Endothelial cell of umbilical vein (primary cell): ENCODE results near the gene CASP10. TPM values are rescaled to one million over a fixed set of nuclear protein-coding genes. Genes with fewer than 3 reads are reported as not detected.

ENCODE experiments used
- BruUV-seq: library from RNA; stranded (reverse); fragments of 400-500 nt; replicated peaks from 2 replicates; lab custom pipeline; 2021; lab: Mats Ljungman, UMichigan
- CTCF ChIA-PET: fragments of 300-600, 350-600 bp; sonication (Branson Sonifier 250); formaldehyde crosslinking; loops from one replicate; lab custom pipeline; 2021; ENCODE audit warnings: antibody characterized with exemption, inconsistent platforms; lab: Charles Lee
- POLR2A ChIA-PET: fragments of 300-600, 350-600 bp; sonication (Branson Sonifier 250); formaldehyde crosslinking; loops from one replicate; lab custom pipeline; 2021; ENCODE audit warnings: antibody characterized with exemption, inconsistent platforms; lab: Charles Lee
- DNase-seq: peaks from one replicate; pipeline ENCODE4 v3.0.0-alpha.2; 2011; ENCODE audit warnings: low read depth, low spot score
- FAIRE-seq: peaks from 2 replicates; lab custom pipeline; 2011; peaks lifted over from hg19 to GRCh38; lab: Jason Lieb, UNC
- H2AFZ ChIP-seq: 2 replicates; pipeline ENCODE4 v1.6.0; 2012; ENCODE audit warnings: low read depth, low read length, control low read depth, inconsistent platforms
- H3K27ac ChIP-seq: 2 replicates; pipeline ENCODE4 v1.5.1; 2011; ENCODE audit warnings: low read depth, mild to moderate bottlenecking, control low read depth, low read length, moderate library complexity; ENCODE audit not compliant: insufficient read depth
- H3K27me3 ChIP-seq, 2 experiments: 2 replicates each; pipeline versions ENCODE4 v1.6.0 to v1.6.1; 2011; ENCODE audit warnings: low read length in 2 of 2, mixed read lengths in 1 of 2; ENCODE audit not compliant: control insufficient read depth in 2 of 2, insufficient read depth in 2 of 2
- H3K36me3 ChIP-seq, 2 experiments: 2 replicates in 1 of 2; 3 replicates in 1 of 2; pipeline ENCODE4 v1.5.1; 2011; ENCODE audit warnings: low read length in 2 of 2, mild to moderate bottlenecking in 1 of 2, moderate library complexity in 1 of 2; ENCODE audit not compliant: control insufficient read depth in 2 of 2, insufficient read depth in 2 of 2; ENCODE audit errors: extremely low read depth in 1 of 2
- H3K4me1 ChIP-seq: 3 replicates; pipeline ENCODE4 v1.5.1; 2011; ENCODE audit warnings: mild to moderate bottlenecking, low read length; ENCODE audit not compliant: control insufficient read depth, insufficient read depth; ENCODE audit errors: extremely low read depth
- H3K4me2 ChIP-seq: 2 replicates; pipeline ENCODE4 v1.6.1; 2011; ENCODE audit warnings: low read length, control low read depth, mixed read lengths; ENCODE audit not compliant: insufficient read depth
- H3K4me3 ChIP-seq, 3 experiments: fragments of 200-600 bp in 1 of 3; sonication (generic), shearing (Covaris generic) in 1 of 3; replicated peaks in 1 of 3; 2 replicates each; pipeline ENCODE4 v1.5.1; 2011 to 2016; ENCODE audit warnings: control low read depth in 3 of 3, low read length in 3 of 3, mild to moderate bottlenecking in 2 of 3, inconsistent platforms in 1 of 3, low read depth in 1 of 3, moderate library complexity in 1 of 3; ENCODE audit not compliant: insufficient read depth in 1 of 3
- H3K79me2 ChIP-seq: 2 replicates; pipeline ENCODE4 v1.6.0; 2012; ENCODE audit warnings: low read length, inconsistent platforms; ENCODE audit not compliant: control insufficient read depth, insufficient read depth
- H3K9ac ChIP-seq: replicated peaks from 2 replicates; pipeline ENCODE3; 2011; ENCODE audit warnings: low read length, control low read depth; ENCODE audit not compliant: insufficient read depth; ENCODE audit errors: extremely low read depth
- H3K9me1 ChIP-seq: replicated peaks from 3 replicates; pipeline ENCODE4 v1.6.0; 2011; ENCODE audit warnings: mild to moderate bottlenecking, low read length; ENCODE audit not compliant: control insufficient read depth, insufficient read depth; ENCODE audit errors: extremely low read depth
- H3K9me3 ChIP-seq: replicated peaks from 2 replicates; pipeline ENCODE4 v1.5.1; 2012; ENCODE audit warnings: low read length, inconsistent platforms; ENCODE audit not compliant: control insufficient read depth, insufficient read depth
- H4K20me1 ChIP-seq: replicated peaks from 2 replicates; pipeline ENCODE3; 2011; ENCODE audit warnings: mild to moderate bottlenecking, low read length; ENCODE audit not compliant: control insufficient read depth, insufficient read depth; ENCODE audit errors: extremely low read depth
- EZH2 ChIP-seq: IDR thresholded peaks from 2 replicates; pipeline ENCODE4 v1.6.1; 2012; ENCODE audit warnings: borderline replicate concordance, low read depth, mild to moderate bottlenecking, moderate library complexity, low read length, inconsistent platforms; ENCODE audit not compliant: severe bottlenecking
- FOS ChIP-seq: IDR thresholded peaks from 2 replicates; pipeline ENCODE4 v1.6.1; 2011; ENCODE audit warnings: mild to moderate bottlenecking, low read length, moderate library complexity, borderline replicate concordance; ENCODE audit not compliant: insufficient read depth
- GATA2 ChIP-seq: IDR thresholded peaks from 2 replicates; pipeline ENCODE4 v1.7.0; 2011; ENCODE audit warnings: low read depth, mild to moderate bottlenecking, moderate library complexity, mixed read lengths, low read length; ENCODE audit not compliant: insufficient read length, insufficient read depth
- JUN ChIP-seq: IDR thresholded peaks from 2 replicates; pipeline ENCODE4 v1.6.1; 2011; ENCODE audit warnings: borderline replicate concordance, low read depth; ENCODE audit not compliant: insufficient read length, insufficient read depth
- MAX ChIP-seq: IDR thresholded peaks from 2 replicates; pipeline ENCODE4 v1.6.1; 2011; ENCODE audit not compliant: insufficient read depth, insufficient read length
- MYC ChIP-seq: IDR thresholded peaks from one replicate; pipeline ENCODE4 v1.6.1; 2011; ENCODE audit warnings: mild to moderate bottlenecking, low read depth, low read length
- POLR2A ChIP-seq: IDR thresholded peaks from 2 replicates; pipeline ENCODE4 v1.6.1; 2012; ENCODE audit warnings: low read depth, mild to moderate bottlenecking, control low read depth, low read length
- POLR2AphosphoS5 ChIP-seq: IDR thresholded peaks from 2 replicates; pipeline ENCODE4 v1.6.1; 2012; ENCODE audit warnings: low read depth, mild to moderate bottlenecking, control low read depth, low read length, moderate library complexity; ENCODE audit not compliant: insufficient read depth
- dilution Hi-C: fragments of 300-500 bp; cut with MboI; formaldehyde crosslinking; loops from one replicate; pipeline ENCODE4 v1.15.0; 2019; ENCODE audit warnings: low sequenced_read_pairs; ENCODE audit not compliant: extremely low pct_ligation_motif_present
- intact Hi-C: fragments of 100-400 bp; cut with micrococcal nuclease; formaldehyde crosslinking; loops from one replicate; pipeline ENCODE4 v1.10.0; 2022
- polyA plus RNA-seq, 4 experiments: library from polyadenylated mRNA; depleted of rRNA in 3 of 4; stranded (reverse) in 3 of 4; unstranded in 1 of 4; fragments of >200 nt; gene quantifications; 2 replicates each; pipeline versions ENCODE4 v1.2.1 to v1.2.3, GENCODE V29; 2011 to 2012; ENCODE audit warnings: missing spikeins in 1 of 4
- total RNA-seq: library from RNA; stranded (reverse); gene quantifications from 2 replicates; pipeline ENCODE4 v1.2.3, GENCODE V29; 2021
- TF ChIP-seq, protein P1 (sequence below), 2 donors: IDR thresholded peaks; 1 replicate in 1 of 2; 2 replicates in 1 of 2; pipeline ENCODE4 v1.5.1; 2011; ENCODE audit warnings: low read length in 2 of 2, mild to moderate bottlenecking in 2 of 2, moderate library complexity in 2 of 2, control low read depth in 1 of 2, inconsistent platforms in 1 of 2, low read depth in 1 of 2; ENCODE audit not compliant: insufficient read depth in 1 of 2; ENCODE audit errors: extremely low read depth in 1 of 2

The CASP10 gene
- total and polyA plus RNA-seq, 2 donors (not counting 3 experiments of a cell fraction or from before 2014, with no cell fraction given), result 16.4 to 37.6 TPM

DNA sequence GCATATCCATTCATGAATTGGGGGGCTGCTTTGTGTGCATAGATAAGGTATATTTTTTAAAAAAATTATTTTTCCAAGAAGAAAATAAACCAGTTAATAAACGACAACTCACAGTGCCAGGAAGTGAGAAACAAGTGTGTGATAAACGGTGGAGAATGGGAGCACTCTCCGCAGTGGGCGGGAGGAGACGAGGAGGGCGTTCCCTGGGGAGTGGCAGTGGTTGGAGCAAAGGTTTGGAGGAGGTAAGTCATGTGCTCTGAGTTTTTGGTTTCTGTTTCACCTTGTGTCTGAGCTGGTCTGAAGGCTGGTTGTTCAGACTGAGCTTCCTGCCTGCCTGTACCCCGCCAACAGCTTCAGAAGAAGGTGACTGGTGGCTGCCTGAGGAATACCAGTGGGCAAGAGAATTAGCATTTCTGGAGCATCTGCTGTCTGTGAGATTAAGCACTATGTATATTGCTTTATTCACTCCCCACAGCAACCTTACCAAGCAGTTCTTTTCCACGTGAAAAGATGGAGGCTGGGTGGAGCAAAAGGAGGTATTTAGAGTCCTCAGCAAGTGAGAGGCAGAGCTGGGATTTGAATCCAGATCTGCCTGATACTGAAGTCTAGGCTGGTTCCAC lies 50.4 kb downstream of the CASP10 start:
- no peaks in the 10 kb centered on the region for H3K9me1 ChIP-seq
- dilution Hi-C loops (no loop called here), intact Hi-C loops (loop anchor here (2.0 kb wide), 1 partner anchor 115 kb away; no protein-coding TSS in a partner anchor)
- peaks cover 10% of the 10 kb centered on the region for H3K4me1 ChIP-seq
- no peak for FAIRE-seq
- POLR2A ChIA-PET, result no interaction called here
- no TSS peak for BruUV-seq
- CTCF ChIA-PET, result interaction anchor here (1.0 to 3.4 kb wide), 13 partner anchors 12 to 389 kb away, joined by 3 to 331 read pairs (median 27); partner anchors contain the start of genes CASP10, STRADB and TRAK2
- no peaks in the 10 kb centered on the region for H3K79me2 ChIP-seq
- no peaks in the 10 kb centered on the region for H3K36me3 ChIP-seq
- no peak for DNase-seq
- TF ChIP-seq EZH2, result no peak
- no peak for TF ChIP-seq MAX
- TF ChIP-seq POLR2AphosphoS5, result no peak
- no peak for TF ChIP-seq FOS
- TF ChIP-seq, protein P1, sequence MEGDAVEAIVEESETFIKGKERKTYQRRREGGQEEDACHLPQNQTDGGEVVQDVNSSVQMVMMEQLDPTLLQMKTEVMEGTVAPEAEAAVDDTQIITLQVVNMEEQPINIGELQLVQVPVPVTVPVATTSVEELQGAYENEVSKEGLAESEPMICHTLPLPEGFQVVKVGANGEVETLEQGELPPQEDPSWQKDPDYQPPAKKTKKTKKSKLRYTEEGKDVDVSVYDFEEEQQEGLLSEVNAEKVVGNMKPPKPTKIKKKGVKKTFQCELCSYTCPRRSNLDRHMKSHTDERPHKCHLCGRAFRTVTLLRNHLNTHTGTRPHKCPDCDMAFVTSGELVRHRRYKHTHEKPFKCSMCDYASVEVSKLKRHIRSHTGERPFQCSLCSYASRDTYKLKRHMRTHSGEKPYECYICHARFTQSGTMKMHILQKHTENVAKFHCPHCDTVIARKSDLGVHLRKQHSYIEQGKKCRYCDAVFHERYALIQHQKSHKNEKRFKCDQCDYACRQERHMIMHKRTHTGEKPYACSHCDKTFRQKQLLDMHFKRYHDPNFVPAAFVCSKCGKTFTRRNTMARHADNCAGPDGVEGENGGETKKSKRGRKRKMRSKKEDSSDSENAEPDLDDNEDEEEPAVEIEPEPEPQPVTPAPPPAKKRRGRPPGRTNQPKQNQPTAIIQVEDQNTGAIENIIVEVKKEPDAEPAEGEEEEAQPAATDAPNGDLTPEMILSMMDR (IDR thresholded peaks at IDR 0.05; ENCODE audit: extremely low read depth in 1 of 2, insufficient read depth in 1 of 2, low read depth in 1 of 2, low read length in 2 of 2), result no peak
- no peak for TF ChIP-seq MYC
- no peak for TF ChIP-seq GATA2
- TF ChIP-seq POLR2A, result no peak
- TF ChIP-seq JUN, result no peak
- no peaks in the 10 kb centered on the region for H3K27me3 ChIP-seq
- H3K9me3 ChIP-seq, result no peaks in the 10 kb centered on the region
- H2AFZ ChIP-seq, result peak overlapping the region; percentile 45
- H4K20me1 ChIP-seq, result no peaks in the 10 kb centered on the region
- H3K4me2 ChIP-seq, result no peak overlapping the region
- H3K27ac ChIP-seq, result no peak overlapping the region
- H3K9ac ChIP-seq, result no peak overlapping the region
- H3K4me3 ChIP-seq, result no peak overlapping the region
